Left lung (tissue), 10 donors: ENCODE measurements around the gene MOCS2. TPM values are rescaled to one million over a fixed set of nuclear protein-coding genes. Genes with fewer than 3 reads are reported as not detected.
"Not testable (repeated sequence)": the region's sequence is repeated elsewhere in the genome, so short reads cannot be mapped to it uniquely, and the experiment has no call there.

Experiments
- ATAC-seq: fragments of 200-7000 bp; cut with Tn5 transposase; one replicate; pipeline ENCODE4 v1.9.1; 2020; ENCODE audit warnings: moderate library complexity
- DNase-seq, 4 donors: peaks; one replicate each; pipeline ENCODE4 v3.0.0-alpha.2; 2013 to 2020
- H3K27ac ChIP-seq, 2 donors: fragments of 200-600 bp; sonication (generic) in 1 of 2; one replicate each; pipeline versions ENCODE4 v1.5.0 to v1.8.0; 2020 to 2021
- H3K27me3 ChIP-seq, 2 donors: fragments of 200-600 bp; sonication (generic) in 1 of 2; one replicate each; pipeline versions ENCODE4 v1.5.0 to v1.8.0; 2020 to 2021
- H3K36me3 ChIP-seq, 2 donors: fragments of 200-600 bp; sonication (generic) in 1 of 2; one replicate each; pipeline versions ENCODE4 v1.5.0 to v1.8.0; 2020 to 2021
- H3K4me1 ChIP-seq, 2 donors: fragments of 200-600 bp; one replicate each; pipeline ENCODE4 v1.8.0; 2021
- H3K4me3 ChIP-seq, 2 donors: fragments of 200-600 bp; sonication (generic) in 1 of 2; one replicate each; pipeline versions ENCODE4 v1.5.0 to v1.8.0; 2020 to 2021; ENCODE audit warnings: mild to moderate bottlenecking in 1 of 2
- H3K9me3 ChIP-seq, 2 donors: fragments of 200-600 bp; sonication (generic) in 1 of 2; one replicate each; pipeline versions ENCODE4 v1.5.0 to v1.8.0; 2020 to 2021
- intact Hi-C, 2 donors: fragments of 100-400 bp; cut with DNase I; formaldehyde crosslinking; loops; one replicate each; pipeline versions ENCODE4 v1.11.2 to v1.14.2; 2022
- polyA plus RNA-seq, 6 donors: library from polyadenylated mRNA; unstranded; fragments of 120-200 nt; gene quantifications; one replicate each; pipeline ENCODE4 v1.2.1, GENCODE V29; 2013; ENCODE audit not compliant: insufficient read length in 6 of 6
- total RNA-seq, 2 donors: library from RNA; stranded (reverse); fragmentation: NEBNext Ultra II Directional; extraction: Animal tissue kit (Norgen Biotek cat#: 25700); gene quantifications; one replicate each; pipeline ENCODE4 v1.2.1, GENCODE V29; 2021
- TF ChIP-seq, protein P1 (sequence below), 2 donors: fragments of 200-600 bp; sonication (generic) in 1 of 2; IDR thresholded peaks; one replicate each; pipeline versions ENCODE4 v1.5.0 to v1.8.0; 2021; ENCODE audit warnings: antibody characterized with exemption in 2 of 2
- donor health status: DM: no; HTN: yes; CAD: no.
- donor health status: DM: no; HTN: no; CAD: no.

MOCS2 gene
- total and polyA plus RNA-seq, 8 donors = 38.8 to 53.8 (median 45.5) TPM

DNA sequence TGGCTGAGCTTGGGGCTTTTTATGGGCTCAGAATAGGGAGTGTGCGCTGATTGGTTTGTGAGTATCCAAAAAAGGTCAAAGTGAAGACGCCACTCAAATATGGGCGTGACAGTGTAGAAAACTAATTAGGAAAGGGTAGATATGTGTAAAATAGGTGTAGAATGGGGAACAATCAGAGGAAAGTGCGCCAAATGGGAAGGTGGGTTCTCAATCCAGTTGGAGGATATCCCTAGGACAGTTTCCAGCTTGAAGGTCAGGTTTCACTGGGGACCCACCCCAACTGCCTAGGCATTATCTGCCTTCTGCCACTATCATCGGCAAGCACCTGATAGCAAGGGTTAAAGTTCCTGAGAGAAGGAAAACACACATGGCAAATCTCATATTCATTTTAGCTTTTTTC is 9.3 kb upstream of the MOCS2 start:
- TF ChIP-seq, protein P1, sequence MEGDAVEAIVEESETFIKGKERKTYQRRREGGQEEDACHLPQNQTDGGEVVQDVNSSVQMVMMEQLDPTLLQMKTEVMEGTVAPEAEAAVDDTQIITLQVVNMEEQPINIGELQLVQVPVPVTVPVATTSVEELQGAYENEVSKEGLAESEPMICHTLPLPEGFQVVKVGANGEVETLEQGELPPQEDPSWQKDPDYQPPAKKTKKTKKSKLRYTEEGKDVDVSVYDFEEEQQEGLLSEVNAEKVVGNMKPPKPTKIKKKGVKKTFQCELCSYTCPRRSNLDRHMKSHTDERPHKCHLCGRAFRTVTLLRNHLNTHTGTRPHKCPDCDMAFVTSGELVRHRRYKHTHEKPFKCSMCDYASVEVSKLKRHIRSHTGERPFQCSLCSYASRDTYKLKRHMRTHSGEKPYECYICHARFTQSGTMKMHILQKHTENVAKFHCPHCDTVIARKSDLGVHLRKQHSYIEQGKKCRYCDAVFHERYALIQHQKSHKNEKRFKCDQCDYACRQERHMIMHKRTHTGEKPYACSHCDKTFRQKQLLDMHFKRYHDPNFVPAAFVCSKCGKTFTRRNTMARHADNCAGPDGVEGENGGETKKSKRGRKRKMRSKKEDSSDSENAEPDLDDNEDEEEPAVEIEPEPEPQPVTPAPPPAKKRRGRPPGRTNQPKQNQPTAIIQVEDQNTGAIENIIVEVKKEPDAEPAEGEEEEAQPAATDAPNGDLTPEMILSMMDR (IDR thresholded peaks at IDR 0.05) = no peak
- no peak for ATAC-seq
- H3K27me3 ChIP-seq = no peaks in the 10 kb centered on the region
- H3K4me3 ChIP-seq = no peak overlapping the region
- H3K4me1 ChIP-seq = no peaks in the 10 kb centered on the region
- intact Hi-C loops = no loop called here
- no peak overlapping the region for H3K27ac ChIP-seq
- H3K36me3 ChIP-seq = no peaks in the 10 kb centered on the region
- DNase-seq = no peak
- H3K9me3 ChIP-seq = no peaks in the 10 kb centered on the region

DNA sequence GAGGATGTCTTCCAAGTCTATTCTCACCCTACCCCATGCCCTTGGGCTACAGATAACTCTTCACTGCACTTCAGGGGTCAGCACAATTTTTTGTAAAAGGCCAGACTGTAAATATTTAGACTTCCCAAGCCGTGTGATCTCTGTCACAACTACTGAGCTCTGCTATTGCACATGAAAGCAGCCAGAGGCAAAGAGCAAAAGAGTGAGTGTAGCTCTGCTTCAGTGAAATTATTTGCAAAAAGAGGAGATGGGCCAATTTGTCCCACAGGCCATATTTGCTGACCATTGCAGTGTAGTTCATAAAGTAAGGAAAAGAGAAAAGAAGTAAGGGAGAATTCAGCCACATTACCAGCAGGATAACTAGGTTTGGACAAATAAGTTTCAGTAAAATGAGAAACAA is 7.0 kb upstream of the MOCS2 start:
- DNase-seq = no peak
- no peak for ATAC-seq
- no peak overlapping the region for H3K27ac ChIP-seq

DNA sequence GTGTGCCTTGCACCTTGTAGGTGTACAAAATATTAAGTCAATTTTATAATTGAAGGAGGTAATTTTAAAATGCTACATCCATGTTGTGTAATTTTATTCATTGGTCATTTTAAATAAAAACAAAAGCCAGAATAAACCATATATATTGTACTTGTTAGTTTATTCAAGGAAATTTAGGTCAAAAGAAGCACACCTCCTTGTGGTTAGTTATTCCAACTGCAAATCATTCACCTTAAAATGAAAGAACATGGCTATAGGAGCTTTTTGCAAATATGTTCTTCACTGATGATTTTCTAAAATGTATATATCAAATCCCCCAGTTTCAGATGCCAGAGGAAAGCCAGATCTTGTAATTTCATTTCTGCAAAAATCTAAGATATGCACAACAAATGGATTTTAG is 5.4 kb upstream of the MOCS2 start:
- DNase-seq (no peak), ATAC-seq (no peak)
- Histone ChIP-seq H3K36me3 (no peaks in the 10 kb centered on the region), H3K9me3 (peaks cover 0 to 4% of the 10 kb centered on the region in 2 donors), H3K27me3 (no peaks in the 10 kb centered on the region), H3K4me3 (no peak overlapping the region), H3K27ac (no peak overlapping the region), H3K4me1 (peaks cover 0 to 6% of the 10 kb centered on the region in 2 donors)
- intact Hi-C loops = no loop called here
- TF ChIP-seq, protein P1 (IDR thresholded peaks at IDR 0.05) = no peak

More for the DNA sequence above, 7.0 kb upstream of the MOCS2 start:
- Histone ChIP-seq H3K9me3 (peaks cover 0 to 4% of the 10 kb centered on the region in 2 donors), H3K36me3 (no peaks in the 10 kb centered on the region), H3K27me3 (no peaks in the 10 kb centered on the region), H3K4me1 (no peaks in the 10 kb centered on the region), H3K4me3 (no peak overlapping the region)
- intact Hi-C loops = no loop called here
- TF ChIP-seq, protein P1 (IDR thresholded peaks at IDR 0.05) = no peak

DNA sequence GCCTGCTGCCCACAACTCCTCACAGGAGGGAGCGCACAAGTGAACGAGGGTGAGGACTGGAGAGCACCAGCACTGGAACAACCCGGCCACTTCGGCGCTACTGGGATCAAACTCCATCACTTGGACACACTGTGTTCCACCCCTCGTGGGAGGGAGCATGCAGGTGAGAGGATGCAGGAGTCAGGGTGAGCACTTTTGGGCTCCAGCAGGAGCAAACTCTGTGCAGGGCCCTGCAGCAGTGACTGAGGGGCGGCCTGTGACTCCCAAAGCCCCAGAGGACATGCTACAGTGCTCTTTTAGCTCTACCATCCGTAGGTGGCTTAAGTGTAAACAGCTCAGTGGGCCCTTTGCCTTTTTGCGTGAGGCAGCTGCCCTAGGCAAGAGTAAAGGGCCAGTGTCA is 4.4 kb upstream of the MOCS2 start:
- ATAC-seq (no peak), DNase-seq (no peak)
- intact Hi-C loops = no loop called here
- H3K27me3 ChIP-seq = no peaks in the 10 kb centered on the region
- TF ChIP-seq, protein P1 (IDR thresholded peaks at IDR 0.05) = no peak
- no peak overlapping the region for H3K27ac ChIP-seq
- peaks cover 0 to 11% of the 10 kb centered on the region in 2 donors for H3K4me1 ChIP-seq
- no peak overlapping the region for H3K4me3 ChIP-seq
- no peaks in the 10 kb centered on the region for H3K36me3 ChIP-seq
- peaks cover 0 to 4% of the 10 kb centered on the region in 2 donors for H3K9me3 ChIP-seq

DNA sequence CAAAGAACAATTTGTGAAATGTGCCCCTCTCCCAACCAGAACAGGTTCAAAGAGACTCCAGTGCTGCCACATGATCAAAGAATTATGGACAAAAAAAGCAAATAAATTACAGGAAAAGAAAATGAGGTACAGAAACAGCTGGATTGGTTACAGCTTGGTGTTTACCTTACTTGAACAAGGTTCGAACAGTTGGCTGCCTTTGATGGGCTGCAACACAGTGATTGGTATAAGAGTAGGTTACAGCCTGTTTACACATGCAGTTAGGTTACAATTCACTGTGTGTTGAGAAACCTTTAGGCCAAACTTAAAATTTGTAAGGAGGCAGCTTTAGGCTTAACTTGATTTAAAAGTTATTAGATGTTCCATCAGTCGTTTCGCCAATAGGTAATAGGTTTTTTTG is 3.4 kb upstream of the MOCS2 start:
- intact Hi-C loops = no loop called here
- peaks cover 0 to 22% of the 10 kb centered on the region in 2 donors for H3K4me1 ChIP-seq
- H3K36me3 ChIP-seq = no peaks in the 10 kb centered on the region
- no peak overlapping the region for H3K27ac ChIP-seq
- no peak for ATAC-seq
- no peak overlapping the region for H3K4me3 ChIP-seq
- TF ChIP-seq, protein P1 (IDR thresholded peaks at IDR 0.05) = no peak
- no peaks in the 10 kb centered on the region for H3K27me3 ChIP-seq
- DNase-seq = no peak
- peaks cover 0 to 4% of the 10 kb centered on the region in 2 donors for H3K9me3 ChIP-seq

- intact Hi-C loops, H3K27ac ChIP-seq, DNase-seq: not testable (repeated sequence)
Measured at GRCh38 chr5:53112307-53112706, 2.8 kb upstream of the MOCS2 start.

More at GRCh38 chr5:53112307-53112706, 2.8 kb upstream of the MOCS2 start:
- H3K36me3 ChIP-seq, H3K9me3 ChIP-seq, H3K27me3 ChIP-seq, ATAC-seq, H3K4me3 ChIP-seq: not testable (repeated sequence)
- H3K4me1 ChIP-seq = peaks cover 0 to 27% of the 10 kb centered on the region in 2 donors
